Adrenal gland (tissue), 5 donors: ENCODE results near the gene ATP2C1.

Experiments used
- POLR2A ChIP-seq, 2 donors: fragments of 450-650 bp; IDR thresholded peaks; one replicate each; pipeline ENCODE4 v1.6.1; 2017; ENCODE audit warnings: antibody characterized with exemption in 2 of 2, mild to moderate bottlenecking in 2 of 2, moderate library complexity in 1 of 2
- TF ChIP-seq, protein P1 (sequence below), 6 experiments: fragments of 450-650 bp in 4 of 6; fragments of 200-600 bp in 2 of 6; sonication (generic) in 1 of 6; IDR thresholded peaks; 1 replicate in 5 of 6; 2 replicates in 1 of 6; pipeline versions ENCODE4 v1.5.1 to v1.8.0; 2016 to 2021; ENCODE audit warnings: antibody characterized with exemption in 6 of 6, mild to moderate bottlenecking in 2 of 6, moderate library complexity in 1 of 6
- donor health status: DM: no; HTN: no; CAD: no.

DNA sequence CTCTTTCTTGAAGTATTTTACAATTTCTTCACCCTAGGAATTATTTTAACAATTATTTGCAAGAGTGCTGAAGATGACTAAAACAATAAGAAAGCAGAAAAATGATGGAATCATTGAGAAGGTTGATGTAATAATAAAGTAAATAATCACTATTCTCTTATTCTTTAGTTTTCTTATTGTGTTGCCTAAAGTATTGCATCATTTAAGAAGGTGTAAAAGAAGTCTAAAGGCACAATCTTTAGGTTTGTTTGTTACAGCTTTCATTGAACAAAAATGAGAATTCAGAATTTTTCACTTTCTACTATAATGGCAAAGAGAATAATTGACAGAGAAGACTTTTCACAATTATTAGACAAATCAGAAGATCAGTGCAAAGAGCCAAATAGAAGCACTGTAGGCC, 67.6 kb downstream of the ATP2C1 start:
- no peak for TF ChIP-seq POLR2A (IDR thresholded peaks at IDR 0.05)
- TF ChIP-seq, protein P1, sequence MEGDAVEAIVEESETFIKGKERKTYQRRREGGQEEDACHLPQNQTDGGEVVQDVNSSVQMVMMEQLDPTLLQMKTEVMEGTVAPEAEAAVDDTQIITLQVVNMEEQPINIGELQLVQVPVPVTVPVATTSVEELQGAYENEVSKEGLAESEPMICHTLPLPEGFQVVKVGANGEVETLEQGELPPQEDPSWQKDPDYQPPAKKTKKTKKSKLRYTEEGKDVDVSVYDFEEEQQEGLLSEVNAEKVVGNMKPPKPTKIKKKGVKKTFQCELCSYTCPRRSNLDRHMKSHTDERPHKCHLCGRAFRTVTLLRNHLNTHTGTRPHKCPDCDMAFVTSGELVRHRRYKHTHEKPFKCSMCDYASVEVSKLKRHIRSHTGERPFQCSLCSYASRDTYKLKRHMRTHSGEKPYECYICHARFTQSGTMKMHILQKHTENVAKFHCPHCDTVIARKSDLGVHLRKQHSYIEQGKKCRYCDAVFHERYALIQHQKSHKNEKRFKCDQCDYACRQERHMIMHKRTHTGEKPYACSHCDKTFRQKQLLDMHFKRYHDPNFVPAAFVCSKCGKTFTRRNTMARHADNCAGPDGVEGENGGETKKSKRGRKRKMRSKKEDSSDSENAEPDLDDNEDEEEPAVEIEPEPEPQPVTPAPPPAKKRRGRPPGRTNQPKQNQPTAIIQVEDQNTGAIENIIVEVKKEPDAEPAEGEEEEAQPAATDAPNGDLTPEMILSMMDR (IDR thresholded peaks at IDR 0.05) = no peak
